ENCODE results near the gene NELFA.

The NELFA gene

DNA sequence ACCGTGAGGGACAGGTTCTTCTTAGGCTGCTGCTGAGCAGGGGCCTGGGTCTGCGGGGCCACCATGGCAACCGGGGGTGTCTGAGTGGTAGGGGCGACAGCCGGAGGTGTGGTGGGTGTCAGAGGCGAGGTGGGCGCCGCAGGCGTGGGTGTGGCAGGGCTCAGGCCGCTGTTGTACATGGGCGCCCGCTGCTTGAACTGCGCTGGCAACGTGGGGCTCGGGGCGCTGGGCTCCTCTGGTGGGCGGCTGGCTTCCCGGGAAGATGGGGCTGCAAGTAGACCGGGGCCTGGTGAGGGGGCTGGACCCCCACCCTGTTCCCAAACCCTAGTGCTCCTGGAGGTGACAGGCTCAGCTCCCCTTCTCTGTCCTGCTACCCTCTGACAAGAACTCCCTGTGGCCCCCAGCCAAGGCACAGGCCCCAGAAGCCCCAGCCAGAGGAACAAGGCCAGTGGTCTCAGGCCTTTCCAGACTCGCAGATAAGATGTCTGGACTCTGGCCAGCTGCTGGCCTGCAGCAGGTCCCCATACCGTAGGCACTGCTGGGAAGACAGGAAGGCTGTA is 24.8 kb downstream of the NELFA start:
- Mint-ChIP-seq H3K9me3 (no peaks in the 10 kb centered on the region), H3K27ac (no peak overlapping the region), H3K4me1 (ENCODE audit: low read depth) (no peaks in the 10 kb centered on the region), H3K27me3 (ENCODE audit: low read depth) (no peaks in the 10 kb centered on the region), H3K4me3 (no peak overlapping the region), H3K36me3 (ENCODE audit: low read depth) (peaks cover 24% of the 10 kb centered on the region)

GRCh38 chr4:1983053-1983845 is 25.5 kb downstream of the NELFA start:
- no peaks in the 10 kb centered on the region for H3K4me1 Mint-ChIP-seq (ENCODE audit: low read depth)
- no peak overlapping the region for H3K4me3 Mint-ChIP-seq
- no peak overlapping the region for H3K27ac Mint-ChIP-seq
- H3K36me3 Mint-ChIP-seq (ENCODE audit: low read depth): peaks cover 28% of the 10 kb centered on the region
- H3K9me3 Mint-ChIP-seq: no peaks in the 10 kb centered on the region
- H3K27me3 Mint-ChIP-seq (ENCODE audit: low read depth): no peaks in the 10 kb centered on the region

DNA sequence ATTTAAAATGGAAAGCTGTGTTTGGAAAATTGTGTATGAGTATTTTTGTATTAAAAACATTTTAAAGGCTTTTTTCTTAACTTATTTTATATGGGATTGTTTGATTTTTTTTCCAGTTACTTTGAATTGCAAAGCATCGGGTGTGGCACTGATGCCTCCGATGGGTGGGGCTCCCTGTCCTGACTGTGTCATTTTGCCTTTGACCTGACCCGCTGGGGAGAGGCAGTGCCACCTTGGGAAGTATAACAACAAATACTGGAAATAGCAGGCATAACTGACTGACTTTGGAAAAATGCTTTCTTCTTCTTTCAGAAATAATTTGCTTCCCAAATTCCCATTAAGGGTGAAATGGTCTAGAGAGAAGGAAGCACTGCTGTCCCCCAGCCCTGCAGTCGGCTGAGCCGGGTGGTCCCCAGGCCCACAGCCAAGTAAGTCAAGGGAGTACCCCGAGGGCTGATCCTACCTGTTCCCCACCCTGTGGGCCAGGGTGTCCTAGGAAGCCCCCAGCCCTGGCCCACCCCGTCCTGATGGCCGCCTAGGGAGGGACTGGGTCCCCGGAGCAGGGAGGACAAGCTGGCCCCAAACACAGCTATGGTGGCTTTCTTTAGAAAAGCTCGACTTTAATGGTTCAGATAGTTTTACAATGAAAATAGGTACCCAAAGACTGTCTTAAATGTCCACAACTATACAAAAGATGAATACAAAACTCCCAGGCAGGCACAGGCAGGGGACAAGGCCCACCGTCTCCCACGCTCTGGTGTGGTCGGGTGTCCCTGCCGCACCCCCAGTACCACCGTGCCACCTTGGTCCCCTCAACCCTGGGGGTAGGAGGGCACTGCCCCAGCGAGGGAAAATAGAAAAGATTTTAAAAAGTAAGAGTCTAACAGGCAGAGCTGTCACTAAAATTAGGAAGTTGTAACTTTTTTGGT is 26.4 kb downstream of the NELFA start:
- H3K36me3 Mint-ChIP-seq (ENCODE audit: low read depth): peaks cover 32% of the 10 kb centered on the region
- no peak overlapping the region for H3K27ac Mint-ChIP-seq
- no peak overlapping the region for H3K4me3 Mint-ChIP-seq
- H3K27me3 Mint-ChIP-seq (ENCODE audit: low read depth): no peaks in the 10 kb centered on the region
- H3K9me3 Mint-ChIP-seq: no peaks in the 10 kb centered on the region
- no peaks in the 10 kb centered on the region for H3K4me1 Mint-ChIP-seq (ENCODE audit: low read depth)

DNA sequence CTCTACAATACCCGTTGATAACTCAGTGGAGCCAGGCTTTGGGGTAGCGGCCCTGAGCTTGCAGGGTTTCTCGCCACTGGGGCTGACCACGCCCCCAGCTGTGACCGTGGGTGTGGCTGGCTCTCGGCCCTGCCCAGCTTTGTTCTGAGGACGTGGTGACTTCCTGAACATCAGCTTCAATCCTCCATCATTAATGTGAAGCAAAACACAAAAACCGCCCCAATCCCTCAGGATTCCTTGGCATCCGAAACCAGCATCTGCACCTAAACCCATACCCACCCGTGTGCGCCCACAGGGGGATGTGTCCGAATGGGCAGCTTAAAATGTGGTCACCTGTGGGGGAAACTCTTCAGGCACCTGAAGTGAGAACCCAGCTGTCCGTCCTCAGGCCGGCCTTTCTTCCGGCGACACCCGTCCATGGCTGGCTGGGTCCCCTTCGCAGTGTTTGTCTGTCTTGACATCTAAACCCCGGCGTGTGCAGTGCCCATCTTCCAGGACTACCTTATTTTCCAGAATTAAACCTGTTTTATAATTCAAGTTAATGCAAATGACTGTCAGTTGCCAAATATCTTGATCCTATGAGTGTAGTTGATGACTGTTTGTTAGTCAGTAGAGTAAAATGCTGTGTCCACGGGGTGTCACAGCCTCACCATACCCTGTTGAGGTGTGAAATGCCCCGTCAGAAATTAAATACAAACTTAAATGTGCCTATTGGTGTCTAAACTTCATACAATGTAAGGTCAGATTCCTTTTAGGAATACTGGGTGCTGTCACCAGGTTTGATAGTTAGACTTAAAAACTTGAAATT is 27.3 kb downstream of the NELFA start:
- H3K27me3 Mint-ChIP-seq (ENCODE audit: low read depth): no peaks in the 10 kb centered on the region
- H3K27ac Mint-ChIP-seq: peak overlapping the region; percentile 4
- H3K36me3 Mint-ChIP-seq (ENCODE audit: low read depth): peaks cover 35% of the 10 kb centered on the region
- H3K4me3 Mint-ChIP-seq: no peak overlapping the region
- H3K9me3 Mint-ChIP-seq: no peaks in the 10 kb centered on the region
- no peaks in the 10 kb centered on the region for H3K4me1 Mint-ChIP-seq (ENCODE audit: low read depth)

GRCh38 chr4:1980561-1981041 is 28.2 kb downstream of the NELFA start:
- no peaks in the 10 kb centered on the region for H3K9me3 Mint-ChIP-seq
- no peak overlapping the region for H3K4me3 Mint-ChIP-seq
- H3K4me1 Mint-ChIP-seq (ENCODE audit: low read depth): no peaks in the 10 kb centered on the region
- no peaks in the 10 kb centered on the region for H3K27me3 Mint-ChIP-seq (ENCODE audit: low read depth)
- peaks cover 40% of the 10 kb centered on the region for H3K36me3 Mint-ChIP-seq (ENCODE audit: low read depth)
- no peak overlapping the region for H3K27ac Mint-ChIP-seq

DNA sequence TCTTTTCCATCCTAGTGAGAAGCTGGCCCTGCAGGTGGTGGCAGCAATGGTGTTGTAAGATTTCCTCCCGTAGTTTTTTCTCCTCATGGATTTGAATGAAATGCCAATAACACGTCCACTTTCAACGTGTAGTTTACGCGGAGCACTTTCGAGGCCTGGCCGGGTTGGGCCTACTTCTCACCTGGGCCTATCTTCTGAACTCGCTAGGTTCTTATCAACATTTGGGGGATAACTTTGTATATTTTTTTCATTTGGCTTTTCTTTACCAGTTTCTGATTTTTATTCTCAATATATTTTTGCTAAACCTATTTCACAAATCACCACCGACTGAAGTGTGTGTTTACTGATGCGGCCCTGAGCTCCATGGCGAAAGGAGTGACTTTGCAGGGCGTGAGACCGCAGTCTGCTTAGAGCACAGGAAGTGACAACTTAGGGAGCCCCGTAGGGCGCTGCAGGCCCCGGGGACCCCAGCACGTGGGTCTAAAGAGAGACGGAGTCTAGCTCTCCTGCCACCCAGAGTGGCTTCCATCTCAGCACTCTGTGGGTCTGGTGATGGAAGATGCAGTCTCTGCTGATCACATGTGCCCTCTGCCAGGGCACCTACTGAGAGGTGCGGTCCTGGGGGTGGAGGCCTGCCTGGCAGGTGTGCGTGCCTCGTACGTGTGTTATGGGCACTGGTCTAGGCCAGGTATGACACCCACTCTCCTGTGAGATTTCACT is 29.1 kb downstream of the NELFA start:
- Mint-ChIP-seq H3K27ac (no peak overlapping the region), H3K27me3 (ENCODE audit: low read depth) (no peaks in the 10 kb centered on the region), H3K4me3 (no peak overlapping the region), H3K9me3 (no peaks in the 10 kb centered on the region), H3K4me1 (ENCODE audit: low read depth) (no peaks in the 10 kb centered on the region), H3K36me3 (ENCODE audit: low read depth) (peaks cover 49% of the 10 kb centered on the region)

DNA sequence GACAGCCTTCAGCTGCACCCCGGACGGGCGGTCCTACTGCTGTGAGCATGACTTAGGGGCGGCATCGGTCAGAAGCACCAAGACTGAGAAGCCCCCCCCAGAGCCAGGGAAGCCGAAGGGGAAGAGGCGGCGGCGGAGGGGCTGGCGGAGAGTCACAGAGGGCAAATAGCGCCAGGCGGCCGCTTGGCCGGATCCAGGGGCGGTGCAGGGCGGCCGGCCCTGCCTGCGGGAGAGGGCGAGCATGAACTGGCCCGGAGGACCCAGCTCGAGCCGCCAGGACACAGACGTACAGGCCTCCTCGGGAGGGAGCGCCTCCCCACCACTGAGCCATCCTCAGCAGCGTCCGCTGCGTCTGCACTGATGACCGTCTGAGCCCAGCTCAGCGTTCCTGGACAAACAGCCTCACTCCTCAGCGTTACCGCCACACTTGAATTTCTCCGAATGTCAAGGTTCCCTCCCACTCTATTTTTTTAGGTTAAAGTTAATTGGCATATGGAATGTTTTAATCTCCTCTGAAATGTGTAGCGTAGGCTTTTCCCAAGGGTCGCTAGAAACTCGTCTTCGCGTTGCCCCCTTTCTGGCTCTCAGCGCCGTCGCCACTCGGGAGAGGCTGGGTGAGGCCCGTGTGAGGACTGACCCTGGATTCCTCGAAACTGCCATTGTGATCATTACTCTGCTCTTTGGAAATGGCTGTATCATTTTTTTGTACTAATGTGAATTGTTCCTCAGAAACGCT is 29.9 kb downstream of the NELFA start:
- Mint-ChIP-seq H3K36me3 (ENCODE audit: low read depth) (peaks cover 54% of the 10 kb centered on the region), H3K27me3 (ENCODE audit: low read depth) (no peaks in the 10 kb centered on the region), H3K4me3 (no peak overlapping the region), H3K4me1 (ENCODE audit: low read depth) (no peaks in the 10 kb centered on the region), H3K27ac (no peak overlapping the region), H3K9me3 (no peaks in the 10 kb centered on the region)

- H3K9me3 Mint-ChIP-seq: no peaks in the 10 kb centered on the region
- H3K4me3 Mint-ChIP-seq: no peak overlapping the region
- H3K27me3 Mint-ChIP-seq (ENCODE audit: low read depth): no peaks in the 10 kb centered on the region
- peaks cover 57% of the 10 kb centered on the region for H3K36me3 Mint-ChIP-seq (ENCODE audit: low read depth)
- no peak overlapping the region for H3K27ac Mint-ChIP-seq
- no peaks in the 10 kb centered on the region for H3K4me1 Mint-ChIP-seq (ENCODE audit: low read depth)
Observed at GRCh38 chr4:1978226-1978625, 30.5 kb downstream of the NELFA start.

DNA sequence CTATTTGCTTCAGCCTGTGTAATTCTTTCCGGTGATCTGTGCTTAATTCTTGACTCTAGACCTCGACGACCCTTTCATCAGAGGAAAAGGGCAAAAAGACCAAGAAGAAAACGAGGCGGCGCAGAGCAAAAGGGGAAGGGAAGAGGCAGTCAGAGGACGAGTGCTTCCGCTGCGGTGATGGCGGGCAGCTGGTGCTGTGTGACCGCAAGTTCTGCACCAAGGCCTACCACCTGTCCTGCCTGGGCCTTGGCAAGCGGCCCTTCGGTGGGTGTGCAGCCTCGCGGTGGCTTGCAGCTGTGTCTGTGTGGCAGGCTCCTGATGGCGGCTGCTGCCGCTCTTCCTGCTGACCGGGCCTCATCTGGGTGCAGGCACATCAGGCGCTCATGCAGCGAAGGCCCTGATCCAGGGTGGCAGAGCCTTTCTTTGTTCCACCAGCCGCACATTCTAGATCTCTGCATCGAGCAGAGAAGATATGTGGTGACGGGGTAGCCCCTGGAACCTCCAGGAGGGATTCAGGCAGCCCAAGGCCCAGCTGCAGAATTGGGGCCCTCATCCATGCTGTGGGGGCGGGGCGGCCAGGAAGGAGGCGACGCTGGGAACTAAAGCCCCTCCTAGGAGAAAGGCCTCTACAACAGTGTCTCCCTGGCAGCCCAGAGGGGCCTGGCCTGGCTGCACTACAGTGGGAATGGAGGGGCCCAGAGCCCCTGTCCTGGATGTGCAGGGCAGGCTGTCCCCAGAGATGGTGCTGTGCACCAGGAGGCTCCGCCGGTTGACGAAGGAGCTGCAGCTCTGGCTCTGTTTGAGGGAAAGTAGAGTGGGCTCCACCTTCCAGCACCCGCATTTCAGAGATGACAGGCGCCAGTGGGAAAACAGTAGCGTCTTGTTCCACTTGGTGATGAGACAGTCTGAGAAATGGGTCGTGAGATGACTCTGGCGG is 32.1 kb downstream of the NELFA start:
- Mint-ChIP-seq H3K4me1 (ENCODE audit: low read depth) (no peaks in the 10 kb centered on the region), H3K4me3 (no peak overlapping the region), H3K9me3 (no peaks in the 10 kb centered on the region), H3K36me3 (ENCODE audit: low read depth) (peaks cover 55% of the 10 kb centered on the region), H3K27me3 (ENCODE audit: low read depth) (no peaks in the 10 kb centered on the region), H3K27ac (no peak overlapping the region)

- H3K4me3 Mint-ChIP-seq: no peak overlapping the region
- peaks cover 52% of the 10 kb centered on the region for H3K36me3 Mint-ChIP-seq (ENCODE audit: low read depth)
- no peaks in the 10 kb centered on the region for H3K27me3 Mint-ChIP-seq (ENCODE audit: low read depth)
- no peaks in the 10 kb centered on the region for H3K4me1 Mint-ChIP-seq (ENCODE audit: low read depth)
- no peak overlapping the region for H3K27ac Mint-ChIP-seq
- no peaks in the 10 kb centered on the region for H3K9me3 Mint-ChIP-seq
Observed at GRCh38 chr4:1975880-1976279, 32.9 kb downstream of the NELFA start.

GRCh38 chr4:1975391-1975801 is 33.4 kb downstream of the NELFA start:
- no peaks in the 10 kb centered on the region for H3K4me1 Mint-ChIP-seq (ENCODE audit: low read depth)
- H3K4me3 Mint-ChIP-seq: no peak overlapping the region
- no peaks in the 10 kb centered on the region for H3K27me3 Mint-ChIP-seq (ENCODE audit: low read depth)
- peaks cover 53% of the 10 kb centered on the region for H3K36me3 Mint-ChIP-seq (ENCODE audit: low read depth)
- H3K27ac Mint-ChIP-seq: no peak overlapping the region
- H3K9me3 Mint-ChIP-seq: no peaks in the 10 kb centered on the region

DNA sequence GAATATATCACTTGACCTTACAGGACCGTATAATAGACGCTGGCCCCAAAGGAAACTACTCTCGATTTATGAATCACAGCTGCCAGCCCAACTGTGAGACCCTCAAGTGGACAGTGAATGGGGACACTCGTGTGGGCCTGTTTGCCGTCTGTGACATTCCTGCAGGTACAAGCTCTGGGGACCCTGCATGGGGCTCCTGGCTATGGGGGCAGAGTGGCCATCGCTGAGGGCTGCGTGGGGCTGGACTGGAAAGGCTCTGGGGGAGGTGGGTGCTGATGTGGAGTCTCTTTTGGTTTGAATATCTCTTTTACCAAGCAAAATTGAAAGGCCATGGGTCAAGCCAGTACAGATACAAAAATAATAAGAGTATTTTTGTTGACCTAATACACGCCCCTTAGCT is 33.9 kb downstream of the NELFA start:
- H3K36me3 Mint-ChIP-seq (ENCODE audit: low read depth): peaks cover 58% of the 10 kb centered on the region

More for the DNA sequence above, 33.9 kb downstream of the NELFA start:
- H3K9me3 Mint-ChIP-seq: no peaks in the 10 kb centered on the region
- no peaks in the 10 kb centered on the region for H3K27me3 Mint-ChIP-seq (ENCODE audit: low read depth)
- no peaks in the 10 kb centered on the region for H3K4me1 Mint-ChIP-seq (ENCODE audit: low read depth)
- no peak overlapping the region for H3K4me3 Mint-ChIP-seq
- no peak overlapping the region for H3K27ac Mint-ChIP-seq

Measured in T-helper 1 cell treated with Interleukin-12 subunit alpha and Interleukin-12 subunit beta and Interleukin-4 antibody, amounts not matched to agents 30 μg/mL and 1 μg/mL, for 36 hours (primary cell).